Uterus (tissue), 4 donors: Measurements from ENCODE around the gene CDH15. TPM values are rescaled to one million over a fixed set of nuclear protein-coding genes. Genes with fewer than 3 reads are reported as not detected.

Experiments used
- DNase-seq, 2 donors: peaks; one replicate each; pipeline ENCODE4 v3.0.0-alpha.2; 2019 to 2020
- H3K27ac ChIP-seq, 2 donors: fragments of 200-600 bp; sonication (generic); 1 replicate in 1 of 2; 2 replicates in 1 of 2; pipeline ENCODE4 v1.5.1; 2016 to 2018
- H3K27me3 ChIP-seq, 2 donors: fragments of 200-600 bp; sonication (generic); one replicate each; pipeline ENCODE4 v1.5.1; 2018 to 2019; ENCODE audit warnings: control low read depth in 1 of 2
- H3K36me3 ChIP-seq, 2 donors: fragments of 200-600 bp; sonication (generic); one replicate each; pipeline ENCODE4 v1.5.1; 2019; ENCODE audit warnings: control low read depth in 1 of 2
- H3K4me1 ChIP-seq, 2 donors: fragments of 200-600 bp; sonication (generic); one replicate each; pipeline ENCODE4 v1.5.1; 2018 to 2019; ENCODE audit warnings: control low read depth in 1 of 2
- H3K4me3 ChIP-seq, 2 donors: fragments of 200-600 bp; sonication (generic); 1 replicate in 1 of 2; 2 replicates in 1 of 2; pipeline ENCODE4 v1.5.1; 2018 to 2019; ENCODE audit warnings: mild to moderate bottlenecking in 1 of 2
- H3K9me3 ChIP-seq, 2 donors: fragments of 200-600 bp; sonication (generic); one replicate each; pipeline ENCODE4 v1.5.1; 2019; ENCODE audit warnings: control low read depth in 1 of 2
- POLR2A ChIP-seq, 2 donors: fragments of 450-650 bp; IDR thresholded peaks; one replicate each; pipeline ENCODE4 v1.6.1; 2016; ENCODE audit warnings: antibody characterized with exemption in 2 of 2, mild to moderate bottlenecking in 1 of 2, moderate library complexity in 1 of 2
- intact Hi-C: fragments of 100-400 bp; cut with DNase I; formaldehyde crosslinking; loops from one replicate; pipeline ENCODE4 v1.15.1; 2023; ENCODE audit warnings: low total_unique reads
- total RNA-seq, 4 donors: library from RNA; depleted of rRNA in 3 of 4; stranded (reverse); fragments of >200 nt in 3 of 4; gene quantifications; one replicate each; pipeline versions ENCODE4 v1.1.0 to v1.2.4, GENCODE V29; 2014 to 2023
- TF ChIP-seq, protein P1 (sequence below), 4 experiments: fragments of 200-600 bp in 2 of 4; fragments of 450-650 bp in 2 of 4; sonication (generic) in 2 of 4; IDR thresholded peaks; one replicate each; pipeline ENCODE4 v1.5.1; 2016 to 2019; ENCODE audit warnings: antibody characterized with exemption in 4 of 4, mild to moderate bottlenecking in 2 of 4, moderate library complexity in 1 of 4
- donor health status: DM: yes; HTN: yes; CAD: no.

Gene CDH15
- total RNA-seq, 4 donors from 2014 or later: 0.21 TPM; not detected in 3

DNA sequence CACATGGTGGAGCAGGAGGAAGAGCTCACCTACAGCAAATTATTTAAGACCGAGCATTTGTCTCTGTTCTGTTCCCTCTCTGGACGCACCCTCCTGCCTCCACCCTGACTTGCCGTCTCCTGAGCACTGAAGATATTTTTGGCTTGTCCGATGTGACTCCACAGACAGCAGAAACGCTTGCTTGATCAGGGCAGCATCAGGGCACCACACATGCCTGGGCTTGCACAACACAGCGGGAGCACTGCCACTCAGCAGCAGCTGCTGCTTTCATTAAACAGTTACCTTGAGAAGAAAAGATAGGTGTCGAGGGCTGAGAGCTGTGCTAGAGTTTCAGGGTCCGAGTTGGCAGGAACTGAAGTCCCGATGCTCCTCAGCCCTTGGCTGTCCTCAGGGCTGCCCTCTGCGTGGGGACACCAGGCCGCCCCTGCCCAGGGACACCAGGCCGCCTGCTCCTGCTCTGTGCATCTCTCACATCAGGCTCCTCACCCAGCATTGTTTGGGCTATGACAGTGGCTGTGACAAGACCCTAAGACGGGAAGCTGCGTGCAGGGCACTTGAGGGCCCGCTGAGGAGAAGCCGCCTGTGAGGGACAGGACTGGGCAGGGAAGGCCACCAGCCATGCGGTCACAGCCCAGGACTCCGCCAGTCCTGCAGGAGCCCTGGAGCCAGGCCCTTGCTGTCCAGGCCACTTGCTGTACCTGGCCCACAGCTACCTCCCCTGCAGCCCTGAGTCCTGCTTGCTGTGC is 21.3 kb upstream of the CDH15 start:
- Histone ChIP-seq H3K9me3 (no peaks in the 10 kb centered on the region), H3K27ac (no peak overlapping the region), H3K4me1 (no peaks in the 10 kb centered on the region), H3K27me3 (no peaks in the 10 kb centered on the region), H3K4me3 (no peak overlapping the region), H3K36me3 (no peaks in the 10 kb centered on the region)
- TF ChIP-seq, protein P1, sequence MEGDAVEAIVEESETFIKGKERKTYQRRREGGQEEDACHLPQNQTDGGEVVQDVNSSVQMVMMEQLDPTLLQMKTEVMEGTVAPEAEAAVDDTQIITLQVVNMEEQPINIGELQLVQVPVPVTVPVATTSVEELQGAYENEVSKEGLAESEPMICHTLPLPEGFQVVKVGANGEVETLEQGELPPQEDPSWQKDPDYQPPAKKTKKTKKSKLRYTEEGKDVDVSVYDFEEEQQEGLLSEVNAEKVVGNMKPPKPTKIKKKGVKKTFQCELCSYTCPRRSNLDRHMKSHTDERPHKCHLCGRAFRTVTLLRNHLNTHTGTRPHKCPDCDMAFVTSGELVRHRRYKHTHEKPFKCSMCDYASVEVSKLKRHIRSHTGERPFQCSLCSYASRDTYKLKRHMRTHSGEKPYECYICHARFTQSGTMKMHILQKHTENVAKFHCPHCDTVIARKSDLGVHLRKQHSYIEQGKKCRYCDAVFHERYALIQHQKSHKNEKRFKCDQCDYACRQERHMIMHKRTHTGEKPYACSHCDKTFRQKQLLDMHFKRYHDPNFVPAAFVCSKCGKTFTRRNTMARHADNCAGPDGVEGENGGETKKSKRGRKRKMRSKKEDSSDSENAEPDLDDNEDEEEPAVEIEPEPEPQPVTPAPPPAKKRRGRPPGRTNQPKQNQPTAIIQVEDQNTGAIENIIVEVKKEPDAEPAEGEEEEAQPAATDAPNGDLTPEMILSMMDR (IDR thresholded peaks at IDR 0.05): no peak
- no peak for TF ChIP-seq POLR2A (IDR thresholded peaks at IDR 0.05)
- intact Hi-C loops: no loop called here
- no peak for DNase-seq

DNA sequence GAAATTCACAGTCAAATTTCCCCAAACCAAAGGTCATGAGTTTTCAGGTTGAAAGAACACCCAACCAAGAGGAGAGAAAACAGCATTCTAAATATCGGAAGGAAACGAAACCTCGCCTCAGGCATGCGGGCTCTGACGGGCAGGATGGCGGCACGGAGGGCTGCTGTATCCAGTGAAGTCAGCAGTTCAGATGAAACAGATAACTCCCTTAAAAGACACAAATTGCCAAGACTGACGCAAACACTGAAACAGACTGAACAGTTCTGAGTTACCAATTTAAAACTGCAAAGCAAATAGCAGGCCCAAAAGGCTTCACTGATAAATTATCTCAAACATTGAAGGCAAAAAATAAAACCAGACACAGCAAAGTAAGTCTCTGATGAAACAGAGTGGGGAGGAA is 20.6 kb upstream of the CDH15 start:
- Histone ChIP-seq H3K36me3 (no peaks in the 10 kb centered on the region), H3K4me1 (no peaks in the 10 kb centered on the region), H3K27ac (no peak overlapping the region), H3K27me3 (no peaks in the 10 kb centered on the region), H3K9me3 (no peaks in the 10 kb centered on the region), H3K4me3 (no peak overlapping the region)
- intact Hi-C loops: no loop called here
- no peak for DNase-seq
- TF ChIP-seq, protein P1 (IDR thresholded peaks at IDR 0.05): no peak
- no peak for TF ChIP-seq POLR2A (IDR thresholded peaks at IDR 0.05)

DNA sequence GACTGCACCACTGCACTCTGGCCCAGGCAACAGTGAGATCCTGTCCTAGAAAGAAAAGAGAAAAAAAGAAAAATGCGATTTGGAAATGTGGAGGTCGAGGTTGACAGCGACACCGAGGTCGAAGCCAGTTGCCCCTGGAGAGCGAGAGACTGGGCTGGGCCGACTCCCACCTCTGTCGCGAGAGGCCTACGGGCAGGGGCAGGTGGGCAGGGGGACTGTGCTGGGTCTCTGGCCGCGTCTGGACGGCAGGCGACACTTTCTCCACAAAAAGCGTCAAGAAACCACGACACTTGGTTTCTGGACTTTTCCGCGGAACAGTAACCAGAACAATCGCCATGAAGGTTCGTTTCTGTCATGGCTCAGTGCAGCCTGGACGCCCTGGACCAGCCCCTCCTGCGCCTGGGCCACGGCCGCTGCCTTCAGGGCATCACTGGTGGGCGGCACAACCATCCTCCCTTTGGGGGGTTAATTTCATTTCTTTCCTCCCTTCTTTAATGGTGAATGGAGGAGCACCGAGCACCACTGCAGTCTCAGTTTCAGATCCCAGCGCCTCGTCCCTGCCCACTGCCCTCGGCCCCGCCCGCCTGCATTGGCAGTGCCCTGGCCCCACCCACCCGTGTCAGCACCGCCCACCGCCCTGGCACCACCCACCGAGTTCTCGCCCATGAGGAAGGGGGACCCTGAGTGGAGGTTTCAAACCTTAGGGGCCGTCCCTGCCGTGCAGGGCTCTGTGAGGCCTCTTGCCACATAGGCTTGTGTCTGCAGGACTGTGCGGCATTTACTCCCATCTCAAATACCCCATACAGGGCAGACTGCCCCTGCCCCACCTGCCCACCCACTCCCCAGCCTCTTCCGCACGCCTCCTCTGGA is 18.5 kb upstream of the CDH15 start:
- TF ChIP-seq, protein P1 (IDR thresholded peaks at IDR 0.05): no peak
- TF ChIP-seq POLR2A (IDR thresholded peaks at IDR 0.05): no peak
- H3K4me3 ChIP-seq: no peak overlapping the region
- no peak for DNase-seq
- intact Hi-C loops: no loop called here
- H3K27me3 ChIP-seq: no peaks in the 10 kb centered on the region
- no peaks in the 10 kb centered on the region for H3K9me3 ChIP-seq
- no peak overlapping the region for H3K27ac ChIP-seq
- H3K36me3 ChIP-seq: no peaks in the 10 kb centered on the region
- H3K4me1 ChIP-seq: peaks cover 0 to 4% of the 10 kb centered on the region in 2 donors

DNA sequence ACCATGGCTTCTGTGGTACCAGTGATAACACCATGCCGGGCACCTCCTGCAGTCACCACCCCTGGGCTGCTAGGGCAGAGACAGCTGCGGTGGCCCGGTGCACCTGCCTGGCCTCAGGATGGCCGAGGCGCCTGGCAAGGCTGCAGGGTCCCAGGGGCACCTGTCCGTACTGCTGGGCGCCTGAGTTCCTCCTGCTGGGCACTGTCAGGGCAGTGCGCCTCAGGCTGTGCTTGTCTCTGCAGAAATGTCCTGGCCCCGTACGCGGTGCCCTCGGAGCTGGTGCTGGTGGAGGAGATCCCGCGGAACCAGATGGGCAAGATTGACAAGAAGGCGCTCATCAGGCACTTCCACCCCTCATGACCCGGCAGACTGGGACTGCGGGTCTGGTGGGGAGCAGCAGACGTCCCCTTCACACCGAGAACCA is 17.7 kb upstream of the CDH15 start:
- no peak for DNase-seq
- H3K27me3 ChIP-seq: no peaks in the 10 kb centered on the region

More for the DNA sequence above, 17.7 kb upstream of the CDH15 start:
- TF ChIP-seq POLR2A (IDR thresholded peaks at IDR 0.05): no peak
- TF ChIP-seq, protein P1 (IDR thresholded peaks at IDR 0.05): no peak
- peaks cover 0 to 4% of the 10 kb centered on the region in 2 donors for H3K4me1 ChIP-seq
- H3K27ac ChIP-seq: no peak overlapping the region
- H3K4me3 ChIP-seq: no peak overlapping the region
- H3K36me3 ChIP-seq: no peaks in the 10 kb centered on the region
- intact Hi-C loops: no loop called here
- H3K9me3 ChIP-seq: no peaks in the 10 kb centered on the region
